Osteoblast (primary cell): Measurements from ENCODE around the gene BBS7. TPM values are rescaled to one million over a fixed set of nuclear protein-coding genes. Genes with fewer than 3 reads are reported as not detected.

Experiments
- DNase-seq: peaks from one replicate; pipeline ENCODE4 v3.0.0; 2011; ENCODE audit warnings: low spot score, mixed read lengths; ENCODE audit not compliant: insufficient read length; ENCODE audit errors: missing footprints
- H2AFZ ChIP-seq: 2 replicates; pipeline ENCODE4 v1.6.0; 2011; ENCODE audit warnings: mild to moderate bottlenecking, low read length
- H3K27ac ChIP-seq: 2 replicates; pipeline ENCODE4 v1.5.1; 2011; ENCODE audit warnings: mild to moderate bottlenecking, low read depth, low read length, moderate library complexity
- H3K27me3 ChIP-seq: 2 replicates; pipeline ENCODE4 v1.6.0; 2012; ENCODE audit warnings: mild to moderate bottlenecking, control low read depth, inconsistent platforms, low read length, moderate library complexity; ENCODE audit not compliant: insufficient read depth
- H3K36me3 ChIP-seq: 2 replicates; pipeline ENCODE4 v1.5.1; 2011; ENCODE audit warnings: mild to moderate bottlenecking, low read length, control low read depth, moderate library complexity; ENCODE audit not compliant: insufficient read depth
- H3K4me1 ChIP-seq: 2 replicates; pipeline ENCODE4 v1.5.1; 2011; ENCODE audit warnings: mild to moderate bottlenecking, low read length, control low read depth, moderate library complexity; ENCODE audit not compliant: insufficient read depth
- H3K4me2 ChIP-seq: 2 replicates; pipeline ENCODE4 v1.6.0; 2011; ENCODE audit warnings: mild to moderate bottlenecking, low read length; ENCODE audit not compliant: insufficient read depth
- H3K4me3 ChIP-seq: fragments of 200-600 bp; sonication (generic); 3 replicates; pipeline ENCODE4 v1.5.1; 2012; ENCODE audit warnings: mild to moderate bottlenecking, low read length, inconsistent platforms; ENCODE audit not compliant: insufficient read depth
- H3K79me2 ChIP-seq: 2 replicates; pipeline ENCODE4 v1.6.0; 2012; ENCODE audit warnings: mild to moderate bottlenecking, low read length, control low read depth, inconsistent platforms; ENCODE audit not compliant: insufficient read depth
- H3K9me3 ChIP-seq: 2 replicates; pipeline ENCODE4 v1.5.1; 2011; ENCODE audit warnings: low read depth, low read length, control low read depth
- H4K20me1 ChIP-seq: 2 replicates; pipeline ENCODE4 v1.6.0; 2012; ENCODE audit warnings: mild to moderate bottlenecking, low read length, control low read depth; ENCODE audit not compliant: insufficient read depth
- total RNA-seq: library from RNA; depleted of rRNA; stranded (reverse); fragments of >200 nt; gene quantifications from 2 replicates; pipeline ENCODE4 v1.2.3, GENCODE V29; 2012
- TF ChIP-seq, protein P1 (sequence below): IDR thresholded peaks from 2 replicates; pipeline ENCODE4 v1.5.1; 2011; ENCODE audit warnings: mild to moderate bottlenecking, low read depth, low read length, moderate library complexity; ENCODE audit errors: extremely low read depth

Gene BBS7
- total RNA-seq, 1 donor = 20.6 TPM

DNA sequence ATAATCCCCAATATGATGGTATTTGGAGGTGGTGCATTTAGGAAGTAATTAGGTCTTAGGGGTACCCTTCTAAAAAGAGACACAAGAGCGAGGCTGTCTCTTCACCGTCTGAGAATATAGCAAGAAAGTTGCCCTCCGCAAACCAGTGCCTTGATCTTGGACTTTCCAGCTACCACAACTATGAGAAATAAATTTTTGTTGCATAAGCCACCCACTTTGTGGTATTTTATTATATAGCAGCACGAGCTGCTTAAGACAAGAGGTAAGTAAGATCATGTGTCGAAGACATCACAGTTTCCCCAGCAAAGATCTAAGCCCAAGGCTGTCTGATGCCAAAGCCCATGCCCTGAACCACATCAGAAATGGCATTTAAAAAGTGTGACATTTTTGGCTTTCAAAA lies 78.8 kb downstream of the BBS7 start:
- TF ChIP-seq, protein P1, sequence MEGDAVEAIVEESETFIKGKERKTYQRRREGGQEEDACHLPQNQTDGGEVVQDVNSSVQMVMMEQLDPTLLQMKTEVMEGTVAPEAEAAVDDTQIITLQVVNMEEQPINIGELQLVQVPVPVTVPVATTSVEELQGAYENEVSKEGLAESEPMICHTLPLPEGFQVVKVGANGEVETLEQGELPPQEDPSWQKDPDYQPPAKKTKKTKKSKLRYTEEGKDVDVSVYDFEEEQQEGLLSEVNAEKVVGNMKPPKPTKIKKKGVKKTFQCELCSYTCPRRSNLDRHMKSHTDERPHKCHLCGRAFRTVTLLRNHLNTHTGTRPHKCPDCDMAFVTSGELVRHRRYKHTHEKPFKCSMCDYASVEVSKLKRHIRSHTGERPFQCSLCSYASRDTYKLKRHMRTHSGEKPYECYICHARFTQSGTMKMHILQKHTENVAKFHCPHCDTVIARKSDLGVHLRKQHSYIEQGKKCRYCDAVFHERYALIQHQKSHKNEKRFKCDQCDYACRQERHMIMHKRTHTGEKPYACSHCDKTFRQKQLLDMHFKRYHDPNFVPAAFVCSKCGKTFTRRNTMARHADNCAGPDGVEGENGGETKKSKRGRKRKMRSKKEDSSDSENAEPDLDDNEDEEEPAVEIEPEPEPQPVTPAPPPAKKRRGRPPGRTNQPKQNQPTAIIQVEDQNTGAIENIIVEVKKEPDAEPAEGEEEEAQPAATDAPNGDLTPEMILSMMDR = no peak
- Histone ChIP-seq H3K36me3 (no peaks in the 10 kb centered on the region), H3K79me2 (no peaks in the 10 kb centered on the region), H3K4me2 (peak overlapping the region; percentile 56), H3K27me3 (no peaks in the 10 kb centered on the region), H3K27ac (peak overlapping the region; percentile 88), H4K20me1 (no peaks in the 10 kb centered on the region), H3K4me1 (peaks cover 51% of the 10 kb centered on the region), H3K9me3 (no peaks in the 10 kb centered on the region), H3K4me3 (no peak overlapping the region), H2AFZ (no peak overlapping the region)
- peak; percentile 35 for DNase-seq

DNA sequence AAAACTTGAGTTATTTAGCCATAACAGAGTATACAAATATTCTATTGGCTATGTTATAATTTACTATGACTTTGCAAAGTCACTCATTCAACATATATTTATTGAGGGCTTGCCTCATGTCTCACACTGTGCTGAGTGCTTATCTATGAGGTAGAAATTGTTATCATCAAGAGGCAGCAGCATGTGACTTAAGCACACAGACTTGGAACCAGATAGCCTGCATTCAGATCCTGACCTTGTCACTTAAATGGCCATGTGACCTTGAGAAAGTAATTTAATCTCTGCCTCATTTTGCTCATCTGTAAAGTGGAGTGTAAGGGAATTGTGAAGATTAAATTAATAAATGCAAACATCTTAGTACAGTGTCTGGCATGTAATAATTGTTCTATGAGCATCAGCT lies 79.3 kb downstream of the BBS7 start:
- Histone ChIP-seq H3K4me2 (peak overlapping the region; percentile 56), H3K4me3 (no peak overlapping the region), H3K27me3 (no peaks in the 10 kb centered on the region), H4K20me1 (no peaks in the 10 kb centered on the region), H3K36me3 (no peaks in the 10 kb centered on the region), H3K27ac (peak overlapping the region; percentile 88), H3K9me3 (no peaks in the 10 kb centered on the region), H3K79me2 (no peaks in the 10 kb centered on the region), H2AFZ (no peak overlapping the region), H3K4me1 (peaks cover 56% of the 10 kb centered on the region)
- DNase-seq = no peak
- TF ChIP-seq, protein P1 = no peak

DNA sequence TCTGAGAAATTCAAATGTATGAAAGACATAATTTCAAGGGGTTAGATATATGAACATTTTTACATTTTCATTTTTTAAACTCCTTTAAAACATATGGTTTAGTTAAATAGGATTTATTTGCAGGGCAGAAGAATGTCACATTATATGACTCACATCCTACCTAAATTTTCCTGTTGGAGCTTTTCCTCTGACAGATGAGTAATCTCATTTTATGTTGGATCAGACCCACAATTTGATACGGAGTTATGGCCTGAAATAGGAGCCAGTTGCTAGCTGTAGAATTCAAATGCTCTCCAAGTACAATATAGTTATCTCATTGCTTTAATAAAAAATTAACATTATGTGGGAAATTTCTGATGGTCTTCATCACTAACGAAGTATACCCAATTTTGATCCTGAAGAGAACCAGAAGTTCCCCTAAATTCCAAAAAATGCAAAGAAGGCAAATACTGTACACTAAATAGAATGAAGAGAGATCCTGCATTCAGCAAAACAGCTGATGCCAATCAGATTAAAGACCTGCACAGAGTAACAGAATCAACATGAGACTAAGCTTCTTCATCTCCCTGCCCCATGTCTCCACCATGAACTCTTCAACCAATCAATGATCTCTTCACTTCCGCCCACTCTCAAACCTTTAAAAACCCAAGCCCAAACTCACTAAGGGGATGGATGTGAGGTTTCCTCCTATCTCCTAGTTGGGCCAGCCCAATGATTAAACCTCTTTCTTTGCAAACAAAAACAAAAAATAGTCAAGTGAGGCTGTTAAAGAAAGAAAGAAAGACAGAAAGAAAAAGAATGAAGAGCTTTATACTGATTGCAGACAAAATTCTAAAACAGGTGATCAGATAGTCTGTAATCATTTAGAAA lies 80.1 kb downstream of the BBS7 start:
- Histone ChIP-seq H3K4me3 (no peak overlapping the region), H3K4me1 (peaks cover 64% of the 10 kb centered on the region)

DNA sequence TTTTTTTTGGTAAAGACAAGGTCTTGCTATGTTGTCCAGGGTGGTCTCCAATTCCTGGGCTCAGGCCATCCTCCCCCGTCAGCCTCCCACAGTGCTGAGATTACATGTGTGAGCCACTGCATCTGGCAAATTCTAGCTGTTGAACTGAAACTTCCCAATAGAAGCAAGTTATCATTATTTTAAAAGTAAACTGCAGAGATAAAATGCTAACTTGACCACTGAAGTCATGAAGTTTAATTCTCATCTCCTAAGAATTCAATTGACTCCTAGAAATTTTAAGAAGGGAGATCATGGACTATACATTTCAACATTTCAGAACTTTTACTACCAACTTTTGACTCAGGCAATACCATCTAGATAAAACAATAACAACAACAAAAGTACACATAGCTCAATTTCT lies 80.8 kb downstream of the BBS7 start:
- no peak for DNase-seq
- H3K4me2 ChIP-seq = peak overlapping the region; percentile 21

More for the DNA sequence above, 80.1 kb downstream of the BBS7 start:
- no peaks in the 10 kb centered on the region for H3K36me3 ChIP-seq
- peak; percentile 45 for DNase-seq
- no peaks in the 10 kb centered on the region for H4K20me1 ChIP-seq
- H3K27ac ChIP-seq = peak overlapping the region; percentile 88
- no peaks in the 10 kb centered on the region for H3K9me3 ChIP-seq
- H3K79me2 ChIP-seq = no peaks in the 10 kb centered on the region
- TF ChIP-seq, protein P1 = no peak
- peak overlapping the region; percentile 21 for H3K4me2 ChIP-seq
- no peak overlapping the region for H2AFZ ChIP-seq
- H3K27me3 ChIP-seq = no peaks in the 10 kb centered on the region

More for the DNA sequence above, 80.8 kb downstream of the BBS7 start:
- H3K27ac ChIP-seq = peak overlapping the region; percentile 88
- no peaks in the 10 kb centered on the region for H4K20me1 ChIP-seq
- TF ChIP-seq, protein P1 = no peak
- peaks cover 68% of the 10 kb centered on the region for H3K4me1 ChIP-seq
- H2AFZ ChIP-seq = no peak overlapping the region
- no peak overlapping the region for H3K4me3 ChIP-seq
- H3K36me3 ChIP-seq = no peaks in the 10 kb centered on the region
- H3K79me2 ChIP-seq = no peaks in the 10 kb centered on the region
- no peaks in the 10 kb centered on the region for H3K27me3 ChIP-seq
- H3K9me3 ChIP-seq = no peaks in the 10 kb centered on the region
